BJ (cell line): ENCODE data around the gene CCHCR1. TPM values are rescaled to one million over a fixed set of nuclear protein-coding genes. Genes with fewer than 3 reads are reported as not detected.

ENCODE experiments used
- CTCF ChIA-PET: fragments of 350-600 bp; formaldehyde crosslinking; extraction: SDS; loops from one replicate; lab custom pipeline; 2021; ENCODE audit warnings: antibody characterized with exemption, inconsistent platforms; lab: Yijun Ruan, JAX
- POLR2A ChIA-PET: fragments of 300-600 bp; sonication (Branson Sonifier 250); formaldehyde crosslinking; extraction: SDS; loops from one replicate; lab custom pipeline; 2021; ENCODE audit warnings: antibody characterized with exemption; lab: Charles Lee
- DNase-seq: peaks from one replicate; pipeline ENCODE4 v3.0.0-alpha.2; 2011; ENCODE audit warnings: low read depth
- H3K27me3 ChIP-seq: 2 replicates; pipeline ENCODE4 v1.6.0; 2011; ENCODE audit warnings: low read length; ENCODE audit not compliant: control insufficient read depth, insufficient read depth
- H3K36me3 ChIP-seq: 2 replicates; pipeline ENCODE4 v1.5.1; 2011; ENCODE audit warnings: low read length; ENCODE audit not compliant: control insufficient read depth, insufficient read depth
- H3K4me3 ChIP-seq: 2 replicates; pipeline ENCODE4 v1.5.1; 2011; ENCODE audit warnings: low read depth, mild to moderate bottlenecking, control low read depth, low read length
- polyA plus RNA-seq: library from polyadenylated mRNA; depleted of rRNA; stranded (reverse); fragments of >200 nt; gene quantifications from 2 replicates; pipeline ENCODE4 v1.2.3, GENCODE V29; 2011
- TF ChIP-seq, protein P1 (sequence below): IDR thresholded peaks from 2 replicates; pipeline ENCODE4 v1.5.1; 2011; ENCODE audit warnings: low read depth, mild to moderate bottlenecking, control low read depth, inconsistent platforms, low read length, moderate library complexity; ENCODE audit not compliant: insufficient read depth

The CCHCR1 gene
- polyA plus RNA-seq, 1 experiment = 15.5 TPM

DNA sequence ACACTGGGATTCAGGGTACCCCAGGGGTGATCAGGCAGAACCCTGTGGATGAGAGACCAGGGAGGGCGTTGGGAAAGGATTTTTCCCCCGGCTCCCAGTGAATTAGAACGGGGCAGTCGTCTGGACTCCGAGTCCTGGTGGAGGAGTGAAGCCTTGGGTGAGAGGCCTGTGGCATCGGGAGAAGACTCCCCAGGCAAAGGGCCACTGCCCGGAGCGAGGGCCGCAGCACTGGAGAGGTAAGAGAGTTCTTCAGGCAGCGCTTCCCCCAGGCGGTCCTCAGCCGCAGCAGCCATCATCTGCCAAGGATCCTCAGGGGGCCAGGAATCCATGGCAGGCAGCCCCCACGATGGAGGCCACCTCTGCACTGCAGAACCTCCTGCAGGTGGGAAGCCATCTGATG is 45.9 kb downstream of the CCHCR1 start:
- POLR2A ChIA-PET = no interaction called here
- H3K36me3 ChIP-seq = no peaks in the 10 kb centered on the region
- CTCF ChIA-PET = interaction anchor here (0.8 to 1.5 kb wide), 2 partner anchors 15 to 24 kb away, joined by 3 to 5 read pairs; no protein-coding TSS in a partner anchor
- H3K4me3 ChIP-seq = no peak overlapping the region
- no peak for DNase-seq
- peaks cover 10% of the 10 kb centered on the region for H3K27me3 ChIP-seq
- TF ChIP-seq, protein P1, sequence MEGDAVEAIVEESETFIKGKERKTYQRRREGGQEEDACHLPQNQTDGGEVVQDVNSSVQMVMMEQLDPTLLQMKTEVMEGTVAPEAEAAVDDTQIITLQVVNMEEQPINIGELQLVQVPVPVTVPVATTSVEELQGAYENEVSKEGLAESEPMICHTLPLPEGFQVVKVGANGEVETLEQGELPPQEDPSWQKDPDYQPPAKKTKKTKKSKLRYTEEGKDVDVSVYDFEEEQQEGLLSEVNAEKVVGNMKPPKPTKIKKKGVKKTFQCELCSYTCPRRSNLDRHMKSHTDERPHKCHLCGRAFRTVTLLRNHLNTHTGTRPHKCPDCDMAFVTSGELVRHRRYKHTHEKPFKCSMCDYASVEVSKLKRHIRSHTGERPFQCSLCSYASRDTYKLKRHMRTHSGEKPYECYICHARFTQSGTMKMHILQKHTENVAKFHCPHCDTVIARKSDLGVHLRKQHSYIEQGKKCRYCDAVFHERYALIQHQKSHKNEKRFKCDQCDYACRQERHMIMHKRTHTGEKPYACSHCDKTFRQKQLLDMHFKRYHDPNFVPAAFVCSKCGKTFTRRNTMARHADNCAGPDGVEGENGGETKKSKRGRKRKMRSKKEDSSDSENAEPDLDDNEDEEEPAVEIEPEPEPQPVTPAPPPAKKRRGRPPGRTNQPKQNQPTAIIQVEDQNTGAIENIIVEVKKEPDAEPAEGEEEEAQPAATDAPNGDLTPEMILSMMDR = no peak

DNA sequence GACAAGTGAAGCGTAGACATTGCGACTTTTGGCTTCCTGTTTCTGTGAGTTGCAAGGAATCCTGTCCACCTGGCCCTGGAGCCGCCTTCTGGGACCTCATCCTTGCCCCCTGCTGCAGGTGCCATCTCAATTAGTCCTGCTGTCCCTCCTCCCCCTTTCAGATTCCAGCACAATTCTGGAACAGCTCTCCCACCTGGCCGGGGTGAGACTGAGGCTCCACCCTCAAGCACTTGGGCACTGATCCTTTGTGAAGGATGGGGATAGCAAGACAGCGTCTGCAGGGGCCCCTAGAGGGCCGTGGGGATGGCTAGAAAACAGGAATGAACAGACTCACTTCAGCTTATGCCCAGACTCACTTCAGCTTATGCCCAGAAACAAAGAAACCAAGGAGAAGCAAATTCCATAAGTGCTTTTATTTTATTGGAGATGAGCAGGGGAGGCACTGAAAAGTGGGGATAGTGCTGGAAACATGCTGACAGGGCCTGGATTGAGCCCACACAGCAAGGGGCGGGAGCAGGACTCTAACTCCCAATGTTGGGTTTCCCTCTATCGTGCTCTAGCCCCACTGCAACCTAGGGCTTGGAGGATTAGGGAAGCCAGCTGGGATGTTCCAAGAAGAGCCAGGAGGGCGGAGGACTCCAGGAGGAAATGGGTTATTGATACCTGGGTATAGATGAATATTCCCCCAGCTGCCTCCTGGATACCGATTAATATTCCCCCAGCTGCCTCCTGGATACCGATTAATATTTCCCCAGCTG is 46.6 kb downstream of the CCHCR1 start:
- ChIA-PET POLR2A (no interaction called here), CTCF (interaction anchor here (0.6 to 1.5 kb wide), 6 partner anchors 16 to 383 kb away, joined by 3 to 5 read pairs (median 4); no protein-coding TSS in a partner anchor)
- H3K36me3 ChIP-seq = no peaks in the 10 kb centered on the region
- H3K27me3 ChIP-seq = peaks cover 10% of the 10 kb centered on the region
- no peak for DNase-seq
- TF ChIP-seq, protein P1 = no peak
- no peak overlapping the region for H3K4me3 ChIP-seq

DNA sequence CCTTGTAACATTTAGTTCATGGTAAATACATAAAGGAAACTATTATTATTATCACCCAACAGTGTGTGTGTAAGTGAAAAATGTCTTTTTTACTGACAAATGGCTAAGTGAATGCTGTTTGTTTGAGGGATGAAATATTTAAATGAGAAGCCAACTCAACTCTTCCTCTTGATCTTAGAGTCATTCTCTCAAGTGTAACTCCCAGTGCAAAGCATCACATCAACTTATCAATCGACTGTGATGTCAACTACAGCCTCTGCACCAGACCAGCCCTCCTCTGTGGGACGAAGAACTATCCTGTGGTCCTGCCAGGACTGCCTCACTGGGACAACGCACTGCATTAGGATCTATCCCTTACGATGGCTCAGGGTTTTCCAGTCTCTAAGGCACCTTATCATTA is 50.5 kb downstream of the CCHCR1 start:
- Histone ChIP-seq H3K36me3 (no peaks in the 10 kb centered on the region), H3K27me3 (peaks cover 10% of the 10 kb centered on the region), H3K4me3 (no peak overlapping the region)
- DNase-seq = no peak
- CTCF ChIA-PET = no interaction called here
- TF ChIP-seq, protein P1 = no peak
- POLR2A ChIA-PET = no interaction called here

DNA sequence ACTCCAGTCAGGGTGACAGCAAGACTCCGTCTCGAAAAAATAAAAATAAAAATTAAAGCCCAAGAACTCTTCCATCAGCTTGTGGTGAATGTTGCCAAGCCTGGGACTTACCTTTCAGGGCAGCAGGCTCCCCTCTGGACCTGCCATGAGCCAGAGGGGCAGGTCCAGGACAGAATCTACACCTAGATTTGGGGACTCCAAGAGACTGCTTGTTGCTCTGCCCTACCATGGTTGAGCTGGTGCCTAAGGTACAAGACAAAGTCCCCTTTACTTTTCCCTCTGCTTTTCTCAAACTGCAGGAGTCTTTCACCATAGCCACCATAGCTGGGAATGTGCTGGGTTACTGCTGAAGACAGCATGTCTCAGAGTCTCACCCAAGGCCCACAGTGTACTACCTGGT is 54.5 kb downstream of the CCHCR1 start:
- DNase-seq = no peak
- TF ChIP-seq, protein P1 = no peak

DNA sequence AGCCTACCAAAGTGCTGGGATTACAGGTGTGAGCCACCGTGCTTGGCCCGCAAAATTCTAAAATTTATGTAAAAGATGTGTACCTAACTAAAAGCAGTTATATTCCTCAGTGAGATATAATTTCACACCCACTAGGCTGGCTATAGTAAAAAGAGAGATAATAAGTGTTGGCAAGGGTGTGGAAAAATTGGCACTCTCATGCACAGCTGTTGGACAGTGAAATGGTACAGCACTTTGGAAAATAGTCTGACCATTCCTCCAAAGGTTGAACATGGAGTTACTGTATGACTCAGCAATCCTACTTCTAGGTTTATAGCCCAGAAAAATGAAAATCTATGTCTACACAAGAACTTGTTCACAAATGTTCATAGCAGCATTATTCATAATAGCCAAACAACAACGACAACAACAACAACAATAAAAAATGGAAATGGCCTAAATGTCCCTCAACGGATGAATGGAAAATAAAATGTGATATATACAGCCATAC is 59.1 kb downstream of the CCHCR1 start:
- no peak for DNase-seq
- POLR2A ChIA-PET = no interaction called here

More for the DNA sequence above, 54.5 kb downstream of the CCHCR1 start:
- H3K27me3 ChIP-seq = no peaks in the 10 kb centered on the region; the same call in 1 of the 2 replicates
- CTCF ChIA-PET = interaction anchor here (0.9 to 4.4 kb wide), 7 partner anchors 10 to 188 kb away, joined by 3 to 33 read pairs (median 3); partner anchors contain the start of gene PSORS1C1
- POLR2A ChIA-PET = no interaction called here
- H3K4me3 ChIP-seq = no peak overlapping the region
- no peaks in the 10 kb centered on the region for H3K36me3 ChIP-seq

More for the DNA sequence above, 59.1 kb downstream of the CCHCR1 start:
- TF ChIP-seq, protein P1 = no peak
- Histone ChIP-seq H3K4me3 (no peak overlapping the region), H3K27me3 (no peaks in the 10 kb centered on the region; the same call in 1 of the 2 replicates), H3K36me3 (no peaks in the 10 kb centered on the region)
- CTCF ChIA-PET = interaction anchor here (0.6 kb wide), 1 partner anchor 28 kb away, joined by 5 read pairs; no protein-coding TSS in a partner anchor
